Measurements from ENCODE around the gene PXDC1. TPM values are rescaled to one million over a fixed set of nuclear protein-coding genes. Genes with fewer than 3 reads are reported as not detected.

The PXDC1 gene
- total RNA-seq, 2 experiments from 2014 or later, result not detected

DNA sequence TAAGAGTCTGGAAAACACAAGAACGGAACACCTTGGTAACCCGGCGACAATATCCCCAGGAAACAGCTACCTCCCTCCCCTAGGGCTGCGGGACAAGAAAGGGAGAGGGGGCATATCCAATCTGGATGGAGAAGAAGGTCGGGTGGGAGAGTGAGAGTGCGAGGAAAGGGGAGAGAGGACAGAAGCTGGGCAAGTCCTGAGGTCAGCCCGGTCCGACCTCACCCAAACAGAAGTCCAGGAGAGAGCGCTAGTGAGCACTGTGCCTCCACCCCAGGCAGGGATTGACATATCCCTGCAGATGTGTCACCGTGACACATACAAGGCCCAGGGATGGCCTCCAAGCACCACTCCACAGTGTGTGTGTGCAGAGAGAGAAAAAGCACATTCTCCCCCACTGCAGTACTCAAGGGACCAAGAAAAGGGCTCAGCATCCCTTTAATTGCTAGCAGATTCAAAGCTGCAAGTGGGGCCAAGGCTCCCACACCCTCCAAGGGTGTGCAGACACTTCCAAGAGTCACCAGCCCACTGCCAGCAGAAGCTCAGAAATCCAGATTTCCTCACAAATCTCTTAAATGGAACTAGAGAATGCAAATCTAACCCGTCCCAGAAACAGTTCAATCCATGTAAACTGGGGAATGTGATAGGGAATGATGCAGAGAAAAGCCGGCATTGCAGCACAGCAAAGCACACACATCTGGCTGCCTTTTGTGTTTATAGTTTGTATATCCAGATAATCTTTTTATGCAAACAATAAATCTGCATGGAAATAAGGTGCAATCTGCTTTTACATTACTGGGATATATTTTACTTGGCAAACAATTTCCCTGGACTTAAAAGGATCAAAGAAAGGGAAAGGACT, 3.1 kb downstream of the PXDC1 start:
- Mint-ChIP-seq H3K4me3 (no peak overlapping the region), H3K36me3 (ENCODE audit: low read depth) (no peaks in the 10 kb centered on the region), H3K27ac (no peak overlapping the region), H3K9me3 (ENCODE audit: insufficient read depth) (no peaks in the 10 kb centered on the region), H3K27me3 (ENCODE audit: low read depth) (peaks cover 42% of the 10 kb centered on the region), H3K4me1 (ENCODE audit: low read depth) (no peaks in the 10 kb centered on the region)
- ATAC-seq (no peak), DNase-seq (peak; percentile 46)
- ChIA-PET POLR2A (no interaction called here), CTCF (interaction anchor here (0.6 to 3.4 kb wide), 11 partner anchors 16 to 407 kb away, joined by 3 to 31 read pairs (median 6); partner anchors contain the start of gene FAM50B)

- ATAC-seq (no peak), DNase-seq (no peak)
- POLR2A ChIA-PET, result no interaction called here
- H3K27ac Mint-ChIP-seq, result no peak overlapping the region
- no peaks in the 10 kb centered on the region for H3K36me3 Mint-ChIP-seq (ENCODE audit: low read depth)
- H3K9me3 Mint-ChIP-seq (ENCODE audit: insufficient read depth), result no peaks in the 10 kb centered on the region
- peaks cover 30% of the 10 kb centered on the region for H3K27me3 Mint-ChIP-seq (ENCODE audit: low read depth)
- CTCF ChIA-PET, result interaction anchor here (3.0 kb wide), 1 partner anchor 185 kb away, joined by 22 read pairs; no protein-coding TSS in a partner anchor
- no peak overlapping the region for H3K4me3 Mint-ChIP-seq
- H3K4me1 Mint-ChIP-seq (ENCODE audit: low read depth), result peaks cover 10% of the 10 kb centered on the region
Measured at GRCh38 chr6:3747100-3747737, 4.3 kb downstream of the PXDC1 start.

DNA sequence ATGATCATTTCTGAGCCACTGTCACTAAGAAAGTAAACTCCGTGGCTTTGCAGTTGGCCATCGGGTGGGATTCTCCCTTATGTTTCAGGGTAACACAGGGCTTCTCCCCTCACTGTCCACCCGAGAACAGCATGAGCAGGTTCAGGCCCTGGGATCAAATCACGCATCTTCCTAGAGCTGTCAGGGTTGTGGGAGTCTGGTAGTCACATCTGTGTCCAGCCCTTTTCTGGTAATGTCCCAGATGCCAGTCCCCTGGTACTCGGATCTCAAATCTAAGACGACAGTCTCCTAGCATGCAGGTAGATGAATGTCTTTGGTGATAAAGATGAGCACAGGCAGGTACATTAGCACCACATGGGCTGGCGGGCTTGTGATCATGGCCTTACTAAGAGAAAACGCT, 4.8 kb downstream of the PXDC1 start:
- ChIA-PET POLR2A (no interaction called here), CTCF (interaction anchor here (1.5 to 1.8 kb wide), 2 partner anchors 15 to 232 kb away, joined by 3 to 10 read pairs; no protein-coding TSS in a partner anchor)
- Mint-ChIP-seq H3K4me3 (no peak overlapping the region), H3K27me3 (ENCODE audit: low read depth) (peaks cover 29% of the 10 kb centered on the region), H3K36me3 (ENCODE audit: low read depth) (no peaks in the 10 kb centered on the region), H3K27ac (no peak overlapping the region), H3K4me1 (ENCODE audit: low read depth) (peaks cover 13% of the 10 kb centered on the region), H3K9me3 (ENCODE audit: insufficient read depth) (no peaks in the 10 kb centered on the region)
- DNase-seq (no peak), ATAC-seq (no peak)

- Mint-ChIP-seq H3K4me3 (no peak overlapping the region), H3K36me3 (ENCODE audit: low read depth) (no peaks in the 10 kb centered on the region), H3K9me3 (ENCODE audit: insufficient read depth) (no peaks in the 10 kb centered on the region), H3K27ac (no peak overlapping the region), H3K4me1 (ENCODE audit: low read depth) (peaks cover 13% of the 10 kb centered on the region), H3K27me3 (ENCODE audit: low read depth) (peaks cover 31% of the 10 kb centered on the region)
- ChIA-PET POLR2A (interaction anchor here (0.5 kb wide), 1 partner anchor 103 kb away, joined by 6 read pairs; the partner anchor contains the start of gene FAM50B), CTCF (interaction anchor here (0.7 to 1.8 kb wide), 5 partner anchors 14 to 243 kb away, joined by 3 to 10 read pairs (median 3); partner anchors contain the start of gene FAM50B)
- DNase-seq (no peak), ATAC-seq (no peak)
Measured at GRCh38 chr6:3746119-3746691, 5.3 kb downstream of the PXDC1 start.

- CTCF ChIA-PET, result interaction anchor here (0.7 to 1.8 kb wide), 6 partner anchors 13 to 243 kb away, joined by 3 to 10 read pairs (median 3); partner anchors contain the start of gene FAM50B
- H3K9me3 Mint-ChIP-seq (ENCODE audit: insufficient read depth), result no peaks in the 10 kb centered on the region
- H3K27me3 Mint-ChIP-seq (ENCODE audit: low read depth), result peaks cover 33% of the 10 kb centered on the region
- POLR2A ChIA-PET, result interaction anchor here (0.5 kb wide), 1 partner anchor 103 kb away, joined by 6 read pairs; the partner anchor contains the start of gene FAM50B
- H3K4me3 Mint-ChIP-seq, result no peak overlapping the region
- H3K36me3 Mint-ChIP-seq (ENCODE audit: low read depth), result no peaks in the 10 kb centered on the region
- H3K27ac Mint-ChIP-seq, result no peak overlapping the region
- peaks cover 13% of the 10 kb centered on the region for H3K4me1 Mint-ChIP-seq (ENCODE audit: low read depth)
- no peak for DNase-seq
- no peak for ATAC-seq
Measured at GRCh38 chr6:3745566-3746118, 5.9 kb downstream of the PXDC1 start.

- Mint-ChIP-seq H3K27ac (no peak overlapping the region), H3K36me3 (ENCODE audit: low read depth) (no peaks in the 10 kb centered on the region), H3K4me1 (ENCODE audit: low read depth) (peaks cover 13% of the 10 kb centered on the region), H3K27me3 (ENCODE audit: low read depth) (peaks cover 28% of the 10 kb centered on the region), H3K9me3 (ENCODE audit: insufficient read depth) (no peaks in the 10 kb centered on the region), H3K4me3 (no peak overlapping the region)
- DNase-seq (no peak), ATAC-seq (no peak)
- ChIA-PET CTCF (interaction anchor here (0.8 to 5.4 kb wide), 5 partner anchors 104 to 411 kb away, joined by 3 to 66 read pairs (median 10); partner anchors contain the start of gene FAM50B), POLR2A (no interaction called here)
Measured at GRCh38 chr6:3744901-3745470, 6.5 kb downstream of the PXDC1 start.

DNA sequence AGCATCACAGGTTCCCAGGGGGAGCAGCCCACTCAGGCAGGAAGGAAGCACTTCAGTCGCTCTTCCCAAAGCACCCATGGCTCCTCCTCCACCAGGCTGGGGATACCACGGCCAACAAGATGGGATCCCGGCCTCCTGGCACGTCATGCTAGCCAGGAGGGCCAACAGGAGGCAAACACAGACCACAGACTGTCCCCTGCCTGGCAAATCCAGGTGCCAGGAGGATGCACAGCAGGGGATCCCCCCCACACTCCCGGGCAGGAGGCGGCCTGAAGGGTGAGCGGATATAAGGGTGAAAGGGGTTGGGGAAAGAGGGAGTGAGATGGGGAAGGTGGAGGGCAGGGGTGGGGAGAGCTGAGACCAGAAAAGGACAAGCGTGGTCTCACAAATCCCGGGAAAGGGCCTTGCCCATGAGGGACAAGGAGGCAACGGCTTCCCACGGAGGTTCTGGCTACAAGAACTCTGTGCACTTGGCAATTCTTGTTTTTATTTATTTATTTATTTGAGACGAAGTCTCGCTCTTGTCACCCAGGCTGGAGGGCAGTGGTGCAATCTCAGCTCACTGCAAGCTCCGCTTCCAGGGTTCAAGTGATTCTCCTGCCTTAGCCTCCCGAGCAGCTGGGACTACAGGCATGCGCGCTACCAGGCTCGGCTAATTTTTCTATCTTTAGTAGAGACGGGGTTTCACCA, 7.2 kb downstream of the PXDC1 start:
- ATAC-seq (no peak), DNase-seq (no peak)
- Mint-ChIP-seq H3K27ac (no peak overlapping the region), H3K4me3 (no peak overlapping the region), H3K4me1 (ENCODE audit: low read depth) (peaks cover 13% of the 10 kb centered on the region), H3K9me3 (ENCODE audit: insufficient read depth) (no peaks in the 10 kb centered on the region), H3K36me3 (ENCODE audit: low read depth) (no peaks in the 10 kb centered on the region), H3K27me3 (ENCODE audit: low read depth) (peaks cover 24% of the 10 kb centered on the region)
- CTCF ChIA-PET, result interaction anchor here (1.8 to 5.4 kb wide), 6 partner anchors 24 to 411 kb away, joined by 4 to 66 read pairs (median 16); no protein-coding TSS in a partner anchor
- POLR2A ChIA-PET, result interaction anchor here (0.6 kb wide), 1 partner anchor 82 kb away, joined by 4 read pairs; no protein-coding TSS in a partner anchor

DNA sequence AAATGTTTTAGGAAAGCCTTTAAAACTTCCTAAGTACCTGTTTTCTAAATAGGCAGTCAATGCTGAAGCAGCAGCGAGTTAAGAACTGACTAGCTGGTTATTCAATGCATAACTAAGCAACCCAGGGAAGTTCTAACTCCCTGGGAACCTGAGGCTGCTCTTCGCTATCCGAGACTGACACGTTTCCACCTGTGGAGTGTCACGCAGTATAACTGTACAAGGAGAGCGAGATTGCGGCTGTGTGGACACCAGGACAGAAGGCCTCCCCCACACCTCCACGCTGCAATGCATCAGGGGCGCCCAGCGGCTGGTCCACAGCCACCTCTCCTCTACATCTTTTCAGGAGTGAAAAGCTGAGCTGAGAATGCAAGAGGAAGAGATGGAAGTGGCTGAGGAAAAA, 8.0 kb downstream of the PXDC1 start:
- CTCF ChIA-PET, result interaction anchor here (0.9 to 5.4 kb wide), 15 partner anchors 11 to 467 kb away, joined by 4 to 66 read pairs (median 7); partner anchors contain the start of gene FAM50B
- POLR2A ChIA-PET, result interaction anchor here (0.6 kb wide), 2 partner anchors 83 to 189 kb away, joined by 3 to 4 read pairs; no protein-coding TSS in a partner anchor
- Mint-ChIP-seq H3K4me3 (no peak overlapping the region), H3K27ac (no peak overlapping the region), H3K9me3 (ENCODE audit: insufficient read depth) (no peaks in the 10 kb centered on the region), H3K4me1 (ENCODE audit: low read depth) (peaks cover 13% of the 10 kb centered on the region), H3K27me3 (ENCODE audit: low read depth) (peaks cover 17% of the 10 kb centered on the region), H3K36me3 (ENCODE audit: low read depth) (no peaks in the 10 kb centered on the region)
- ATAC-seq (no peak), DNase-seq (no peak)

DNA sequence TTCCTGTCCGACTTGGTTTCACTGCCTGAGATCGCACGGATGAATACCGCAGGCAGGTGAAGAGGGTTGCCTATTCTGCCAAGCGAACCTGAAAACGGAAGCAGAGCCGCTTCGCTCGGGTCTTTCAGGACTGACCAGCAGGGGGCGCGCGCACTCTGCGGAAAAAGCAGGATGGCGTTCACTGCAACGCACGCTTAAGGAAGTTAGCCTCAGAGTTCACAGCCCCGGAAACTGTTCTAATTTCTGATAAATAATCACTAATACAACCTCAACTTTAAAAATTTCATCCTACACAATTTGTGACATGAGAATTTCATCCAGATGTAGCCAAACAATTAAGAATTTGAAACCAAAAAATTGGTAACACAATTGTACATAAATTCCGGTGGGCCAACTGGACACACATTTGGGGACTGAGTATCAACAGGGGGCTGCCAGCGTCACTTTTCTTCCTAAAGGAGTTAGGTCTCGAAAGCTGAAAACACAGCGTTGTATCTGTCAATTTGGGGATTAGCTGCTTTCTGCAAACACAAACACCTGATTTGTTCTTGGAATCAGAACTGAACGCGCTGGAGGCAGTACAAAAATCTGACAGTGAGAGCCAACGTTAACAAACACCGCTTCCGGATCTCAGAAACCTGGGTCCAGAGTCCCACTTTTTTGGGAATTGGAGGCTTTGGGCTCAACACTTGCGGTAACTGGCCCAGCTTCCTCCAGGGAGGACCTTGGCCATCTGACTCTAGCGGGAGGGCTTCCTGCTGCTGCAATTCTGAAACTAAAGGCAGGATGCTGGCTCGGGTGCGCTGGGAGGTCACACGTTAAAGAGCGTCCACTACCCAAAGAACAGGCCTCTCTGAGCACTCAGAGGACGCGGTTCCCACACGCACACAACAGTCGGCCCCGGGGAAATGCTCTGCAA, 8.8 kb downstream of the PXDC1 start:
- POLR2A ChIA-PET, result interaction anchor here (0.6 kb wide), 1 partner anchor 190 kb away, joined by 3 read pairs; no protein-coding TSS in a partner anchor
- Mint-ChIP-seq H3K9me3 (ENCODE audit: insufficient read depth) (no peaks in the 10 kb centered on the region), H3K4me1 (ENCODE audit: low read depth) (peaks cover 13% of the 10 kb centered on the region), H3K4me3 (no peak overlapping the region), H3K27ac (peak overlapping the region; percentile 57), H3K36me3 (ENCODE audit: low read depth) (no peaks in the 10 kb centered on the region), H3K27me3 (ENCODE audit: low read depth) (peaks cover 8% of the 10 kb centered on the region)
- peak; percentile 93 for ATAC-seq
- CTCF ChIA-PET, result interaction anchor here (0.7 to 5.4 kb wide), 21 partner anchors 10 to 468 kb away, joined by 3 to 66 read pairs (median 7); partner anchors contain the start of gene FAM50B
- DNase-seq, result peak; percentile 90

DNA sequence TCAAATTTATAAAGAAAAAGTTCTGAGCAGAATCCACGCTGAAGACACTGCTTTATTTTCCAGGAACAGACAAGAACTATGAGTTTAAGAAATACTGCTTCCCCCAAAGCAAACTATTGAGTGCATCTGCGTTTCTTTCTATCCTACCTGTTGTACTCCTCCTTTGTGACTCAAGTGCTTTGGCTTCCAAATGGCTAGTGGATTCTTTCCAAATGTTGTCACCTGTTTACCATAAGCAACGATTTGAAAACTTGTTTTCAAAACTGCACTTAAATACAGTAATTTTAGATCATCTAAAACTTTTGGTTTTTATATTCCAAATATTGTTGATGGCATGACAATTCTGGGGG, 9.5 kb downstream of the PXDC1 start:
- H3K27ac Mint-ChIP-seq, result no peak overlapping the region
- DNase-seq (no peak), ATAC-seq (no peak)
- H3K4me3 Mint-ChIP-seq, result no peak overlapping the region
- ChIA-PET CTCF (interaction anchor here (1.0 to 5.4 kb wide), 8 partner anchors 10 to 286 kb away, joined by 3 to 66 read pairs (median 11); partner anchors contain the start of gene FAM50B), POLR2A (no interaction called here)
- no peaks in the 10 kb centered on the region for H3K36me3 Mint-ChIP-seq (ENCODE audit: low read depth)
- peaks cover 6% of the 10 kb centered on the region for H3K27me3 Mint-ChIP-seq (ENCODE audit: low read depth)
- no peaks in the 10 kb centered on the region for H3K9me3 Mint-ChIP-seq (ENCODE audit: insufficient read depth)
- H3K4me1 Mint-ChIP-seq (ENCODE audit: low read depth), result peaks cover 13% of the 10 kb centered on the region
